Measurements from ENCODE around the gene CNIH2.
"Not testable (repeated sequence)": the region's sequence is repeated elsewhere in the genome, so short reads cannot be mapped to it uniquely, and the experiment has no call there.

CNIH2 gene

DNA sequence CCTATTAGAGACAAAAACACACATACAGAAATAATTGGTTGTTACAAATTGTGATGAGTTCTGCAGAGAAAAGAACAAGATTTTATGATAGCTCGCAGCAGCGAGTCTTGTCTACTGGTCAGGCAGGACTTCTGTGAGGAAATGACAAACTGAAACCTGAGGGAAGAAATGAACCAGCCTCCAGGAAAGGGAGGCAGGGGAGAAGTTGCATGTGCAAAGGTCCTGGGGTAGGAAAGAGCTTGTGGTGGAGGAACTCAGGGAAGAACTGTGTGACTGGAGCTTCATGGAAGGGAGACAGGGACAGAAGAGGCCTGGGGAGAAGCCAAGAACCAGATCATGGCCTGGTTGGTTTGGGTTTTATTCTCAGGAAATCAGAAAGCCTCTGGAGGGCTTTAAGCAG, 18.8 kb upstream of the CNIH2 start:
- DNase-seq (ENCODE audit: low read depth): no peak

DNA sequence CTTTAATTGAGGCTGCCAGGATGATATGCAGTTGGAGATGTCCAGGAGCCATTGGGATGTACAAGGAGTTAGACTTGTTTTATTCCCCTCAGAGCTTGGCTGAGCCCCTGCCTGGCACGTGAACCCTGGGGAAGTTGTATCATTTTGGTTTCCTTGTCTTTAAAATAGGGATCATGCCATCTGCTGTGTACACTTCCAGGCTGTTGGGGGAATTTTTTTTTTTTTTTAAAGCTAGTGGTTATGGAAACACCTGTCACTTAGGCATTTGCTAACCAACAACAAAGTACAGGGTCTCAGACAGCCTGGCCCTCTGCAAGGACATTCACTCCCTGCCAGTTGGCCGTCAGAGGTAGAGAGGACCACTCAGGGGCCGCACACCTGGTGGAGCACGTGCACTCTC, 18.0 kb upstream of the CNIH2 start:
- no peak for DNase-seq (ENCODE audit: low read depth)

DNA sequence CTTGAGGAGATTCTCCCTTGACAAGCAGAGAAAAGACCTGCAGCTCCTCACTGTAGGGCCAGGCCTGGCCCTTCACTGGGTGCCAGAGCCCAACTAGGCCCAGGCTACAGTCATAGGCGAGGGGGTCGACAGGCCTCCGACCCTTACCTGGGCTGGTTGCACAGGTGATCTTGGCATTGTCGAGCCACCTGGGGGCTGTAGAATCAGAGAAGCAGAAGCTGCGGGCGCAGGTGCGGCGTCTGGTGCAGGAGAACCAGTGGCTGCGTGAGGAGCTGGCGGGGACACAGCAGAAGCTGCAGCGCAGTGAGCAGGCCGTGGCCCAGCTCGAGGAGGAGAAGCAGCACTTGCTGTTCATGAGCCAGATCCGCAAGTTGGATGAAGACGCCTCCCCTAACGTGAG, 16.4 kb upstream of the CNIH2 start:
- no peak for DNase-seq (ENCODE audit: low read depth)

DNA sequence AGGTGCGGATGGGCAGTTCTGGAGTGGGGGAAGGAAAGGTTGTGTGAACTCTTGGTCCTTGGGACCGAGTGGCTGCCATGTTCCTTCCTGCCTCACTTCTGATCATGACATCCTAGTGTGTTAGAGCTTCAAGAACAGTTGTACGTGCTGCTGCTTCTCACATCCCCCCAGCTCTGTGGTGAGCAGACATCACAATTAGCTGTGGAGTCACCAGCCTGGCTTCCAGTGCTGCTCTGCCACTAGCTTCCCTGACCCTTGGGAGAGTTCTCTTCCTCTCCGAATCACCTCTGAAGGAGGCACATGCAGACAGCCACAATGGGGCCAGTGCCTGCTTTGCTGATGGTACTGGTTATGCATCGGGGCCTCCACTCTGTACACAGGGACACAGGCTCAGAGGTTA, 15.8 kb upstream of the CNIH2 start:
- no peak for DNase-seq (ENCODE audit: low read depth)

DNA sequence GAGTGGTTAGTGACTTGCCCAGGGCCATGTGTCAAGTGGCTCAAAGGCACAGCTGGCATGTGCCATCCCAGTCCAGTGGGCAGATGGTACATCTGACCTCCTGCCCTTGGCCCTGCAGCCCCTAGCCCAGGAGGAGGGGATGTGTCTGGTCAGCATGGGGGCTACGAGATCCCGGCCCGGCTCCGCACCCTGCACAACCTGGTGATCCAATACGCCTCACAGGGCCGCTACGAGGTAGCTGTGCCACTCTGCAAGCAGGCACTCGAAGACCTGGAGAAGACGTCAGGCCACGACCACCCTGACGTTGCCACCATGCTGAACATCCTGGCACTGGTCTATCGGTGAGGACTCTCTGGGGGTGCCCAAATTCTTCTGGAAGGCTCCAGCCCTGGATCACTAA, 15.3 kb upstream of the CNIH2 start:
- no peak for DNase-seq (ENCODE audit: low read depth)

DNA sequence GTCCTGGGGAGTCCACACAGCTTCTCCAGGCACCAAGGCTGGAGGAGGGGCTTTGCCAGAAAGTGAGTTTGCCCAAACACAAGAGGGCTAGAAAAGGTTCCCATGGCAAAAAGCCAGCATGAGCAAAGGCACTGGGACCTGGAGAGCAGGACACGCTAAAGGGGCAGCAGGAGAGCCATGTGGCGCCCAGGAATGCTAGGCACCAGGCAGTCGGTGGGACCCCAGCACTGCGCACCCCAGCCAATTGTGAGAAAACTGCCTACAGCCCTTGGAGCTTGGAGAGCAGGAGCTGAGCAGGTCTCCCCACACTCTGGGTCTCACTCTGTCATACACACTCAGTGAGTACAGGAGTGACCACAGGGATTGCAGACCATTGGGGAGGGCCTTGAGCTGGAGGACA, 14.7 kb upstream of the CNIH2 start:
- DNase-seq (ENCODE audit: low read depth): no peak

DNA sequence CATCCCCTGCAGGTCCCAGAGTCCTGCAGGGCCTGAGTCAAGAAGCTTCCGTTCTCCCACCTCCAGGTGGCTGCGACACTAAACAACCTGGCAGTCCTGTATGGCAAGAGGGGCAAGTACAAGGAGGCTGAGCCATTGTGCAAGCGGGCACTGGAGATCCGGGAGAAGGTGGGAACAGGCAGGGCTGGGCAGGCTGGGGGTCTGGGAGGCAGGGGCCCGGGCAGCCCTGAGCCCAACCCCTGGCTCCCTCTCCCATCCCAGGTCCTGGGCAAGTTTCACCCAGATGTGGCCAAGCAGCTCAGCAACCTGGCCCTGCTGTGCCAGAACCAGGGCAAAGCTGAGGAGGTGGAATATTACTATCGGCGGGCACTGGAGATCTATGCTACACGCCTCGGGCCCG, 14.2 kb upstream of the CNIH2 start:
- DNase-seq (ENCODE audit: low read depth): no peak

DNA sequence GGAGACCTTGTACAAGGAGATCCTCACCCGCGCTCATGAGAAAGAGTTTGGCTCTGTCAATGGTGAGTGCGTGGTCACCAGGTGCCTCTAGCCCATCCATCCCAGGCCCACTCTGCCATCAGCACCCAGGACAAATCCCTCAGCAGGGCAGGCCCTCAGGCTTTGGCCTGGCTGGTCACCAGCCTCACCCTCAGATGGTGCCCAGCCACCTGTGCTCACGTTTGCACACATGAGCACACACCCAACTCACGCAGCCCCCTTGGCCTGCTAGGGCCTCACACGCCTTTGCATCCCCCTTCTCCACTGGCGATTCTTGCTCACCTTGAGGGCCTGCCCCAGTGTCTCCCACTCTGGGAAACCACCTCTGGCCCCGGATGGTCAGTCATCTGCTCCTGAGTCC, 13.6 kb upstream of the CNIH2 start:
- DNase-seq (ENCODE audit: low read depth): no peak

DNA sequence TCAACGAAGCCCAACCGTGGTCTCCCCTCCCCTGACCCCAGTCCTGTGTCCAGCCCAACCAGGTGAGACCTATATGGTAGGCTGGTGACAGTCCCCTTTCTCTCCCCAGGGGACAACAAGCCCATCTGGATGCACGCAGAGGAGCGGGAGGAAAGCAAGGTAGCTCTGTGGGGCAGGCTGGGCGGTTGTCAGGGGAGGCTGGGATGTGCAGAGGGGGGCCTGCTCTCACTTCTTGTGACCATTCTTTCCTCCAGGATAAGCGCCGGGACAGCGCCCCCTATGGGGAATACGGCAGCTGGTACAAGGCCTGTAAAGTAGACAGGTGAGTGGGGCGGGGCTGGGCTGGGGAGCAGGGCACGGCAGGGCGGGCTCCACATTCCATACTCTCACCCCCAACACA, 13.1 kb upstream of the CNIH2 start:
- DNase-seq (ENCODE audit: low read depth): no peak

DNA sequence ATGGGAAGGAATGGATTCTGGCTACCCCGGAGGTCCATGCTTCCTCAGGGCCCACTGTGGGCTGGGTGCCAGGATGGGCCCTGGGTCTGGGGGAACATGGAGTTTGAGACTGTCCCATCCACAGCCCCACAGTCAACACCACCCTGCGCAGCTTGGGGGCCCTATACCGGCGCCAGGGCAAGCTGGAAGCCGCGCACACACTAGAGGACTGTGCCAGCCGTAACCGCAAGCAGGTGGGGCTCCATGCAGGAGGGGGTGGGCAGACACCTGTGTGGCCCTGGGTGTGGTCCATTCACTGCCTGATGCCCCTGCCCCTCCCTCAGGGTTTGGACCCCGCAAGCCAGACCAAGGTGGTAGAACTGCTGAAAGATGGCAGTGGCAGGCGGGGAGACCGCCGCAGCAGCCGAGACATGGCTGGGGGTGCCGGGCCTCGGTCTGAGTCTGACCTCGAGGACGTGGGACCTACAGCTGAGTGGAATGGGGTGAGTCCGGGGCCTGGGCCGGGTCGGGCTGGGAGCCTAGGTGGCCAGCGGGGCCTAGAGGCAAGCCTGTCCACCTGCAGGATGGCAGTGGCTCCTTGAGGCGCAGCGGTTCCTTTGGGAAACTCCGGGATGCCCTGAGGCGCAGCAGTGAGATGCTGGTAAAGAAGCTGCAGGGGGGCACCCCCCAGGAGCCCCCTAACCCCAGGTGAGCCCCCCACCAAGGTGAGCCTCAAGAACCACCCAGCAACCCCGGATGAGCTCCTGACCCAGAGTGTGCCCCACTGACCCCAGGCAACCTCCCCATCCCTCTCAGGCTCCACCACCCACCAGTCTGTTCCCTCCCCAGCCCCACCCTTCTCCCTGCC, 12.2 kb upstream of the CNIH2 start:
- no peak for DNase-seq (ENCODE audit: low read depth)

DNA sequence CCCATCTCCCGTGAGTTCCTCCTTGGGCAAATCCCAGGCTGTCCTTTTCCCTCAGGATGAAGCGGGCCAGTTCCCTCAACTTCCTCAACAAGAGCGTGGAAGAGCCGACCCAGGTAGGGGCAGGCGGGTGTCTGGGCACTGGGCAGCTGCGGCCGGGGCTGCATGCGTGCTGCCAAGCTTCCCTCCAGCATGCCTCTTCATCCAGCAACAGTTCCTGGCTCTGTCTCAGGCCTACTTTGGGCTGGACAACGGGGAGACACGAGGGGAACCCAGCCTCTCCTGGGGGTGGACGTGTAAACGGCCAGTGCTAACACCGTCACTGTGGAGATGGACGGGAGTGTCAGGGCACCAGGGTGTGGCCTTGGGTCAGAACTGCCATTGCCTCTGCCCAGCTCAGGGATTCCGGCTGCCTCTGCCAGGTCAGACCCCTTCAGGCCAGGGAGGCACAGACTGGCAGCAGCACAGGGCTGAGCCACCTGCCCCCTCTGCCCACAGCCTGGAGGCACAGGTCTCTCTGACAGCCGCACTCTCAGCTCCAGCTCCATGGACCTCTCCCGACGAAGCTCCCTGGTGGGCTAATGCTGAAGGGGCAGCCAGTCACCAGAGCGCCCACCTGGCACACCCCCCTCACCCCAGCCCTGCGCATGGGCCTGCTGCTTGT, 11.5 kb upstream of the CNIH2 start:
- no peak for DNase-seq (ENCODE audit: low read depth)

DNA sequence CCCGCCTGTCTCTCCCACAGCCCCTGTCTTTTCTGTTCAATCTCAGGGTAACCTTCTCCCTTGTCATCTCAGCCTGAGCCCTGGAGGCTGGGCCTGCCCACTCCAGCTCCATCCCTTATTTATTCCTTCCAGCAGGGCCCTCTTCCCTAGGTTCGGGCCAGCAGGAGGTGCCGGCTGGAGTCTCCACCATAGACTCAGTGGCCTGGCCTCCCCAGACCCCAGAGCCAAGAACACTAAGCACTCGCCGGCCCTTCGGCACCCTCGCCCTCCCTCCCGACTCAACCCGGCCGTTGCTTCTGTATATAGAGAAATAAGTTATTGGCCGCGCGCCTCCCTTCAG, 11.0 kb upstream of the CNIH2 start:
- DNase-seq (ENCODE audit: low read depth): no peak

DNA sequence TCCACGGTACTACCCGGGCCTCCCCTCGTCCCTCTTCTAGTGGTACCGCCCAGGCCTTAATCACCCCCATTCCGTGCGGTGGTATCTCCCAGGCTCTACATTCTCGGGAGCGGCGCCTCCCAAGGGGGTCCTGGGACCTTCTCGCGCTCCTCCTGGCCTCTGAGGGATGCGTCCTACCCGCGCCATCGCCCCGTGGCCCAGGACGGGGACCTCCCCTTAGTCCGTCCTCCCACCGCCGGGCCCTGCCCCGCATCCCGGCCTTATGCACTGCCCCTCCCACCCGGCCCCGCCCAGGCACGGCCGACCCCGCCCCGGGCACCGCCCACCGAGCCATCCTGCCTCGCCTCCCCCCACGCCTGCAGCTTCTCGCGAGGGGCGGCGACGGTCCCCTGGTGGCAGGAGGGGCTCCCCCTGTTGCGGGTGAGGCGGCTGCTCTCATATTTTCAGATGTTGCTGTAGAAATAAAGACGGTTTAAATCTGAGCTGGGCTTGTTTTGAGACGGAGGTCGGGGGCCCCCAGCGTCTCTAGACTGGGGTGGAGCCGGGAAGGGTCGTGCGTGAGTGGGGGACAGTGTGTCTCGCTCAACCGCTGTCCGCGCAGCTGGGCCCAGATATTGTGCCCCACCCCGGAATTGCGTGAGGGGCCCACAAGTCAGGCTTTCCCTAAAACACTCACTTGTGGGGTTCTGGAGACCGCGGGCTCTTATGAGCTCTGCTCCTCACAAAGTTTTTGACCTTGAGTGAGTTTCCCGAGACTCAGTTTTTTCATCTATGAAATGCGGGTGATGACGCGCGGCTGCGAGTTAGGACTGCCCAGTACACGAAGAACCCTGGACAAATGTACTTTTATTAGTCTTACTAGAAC, 10.4 kb upstream of the CNIH2 start:
- peak; percentile 47 for DNase-seq (ENCODE audit: low read depth)

DNA sequence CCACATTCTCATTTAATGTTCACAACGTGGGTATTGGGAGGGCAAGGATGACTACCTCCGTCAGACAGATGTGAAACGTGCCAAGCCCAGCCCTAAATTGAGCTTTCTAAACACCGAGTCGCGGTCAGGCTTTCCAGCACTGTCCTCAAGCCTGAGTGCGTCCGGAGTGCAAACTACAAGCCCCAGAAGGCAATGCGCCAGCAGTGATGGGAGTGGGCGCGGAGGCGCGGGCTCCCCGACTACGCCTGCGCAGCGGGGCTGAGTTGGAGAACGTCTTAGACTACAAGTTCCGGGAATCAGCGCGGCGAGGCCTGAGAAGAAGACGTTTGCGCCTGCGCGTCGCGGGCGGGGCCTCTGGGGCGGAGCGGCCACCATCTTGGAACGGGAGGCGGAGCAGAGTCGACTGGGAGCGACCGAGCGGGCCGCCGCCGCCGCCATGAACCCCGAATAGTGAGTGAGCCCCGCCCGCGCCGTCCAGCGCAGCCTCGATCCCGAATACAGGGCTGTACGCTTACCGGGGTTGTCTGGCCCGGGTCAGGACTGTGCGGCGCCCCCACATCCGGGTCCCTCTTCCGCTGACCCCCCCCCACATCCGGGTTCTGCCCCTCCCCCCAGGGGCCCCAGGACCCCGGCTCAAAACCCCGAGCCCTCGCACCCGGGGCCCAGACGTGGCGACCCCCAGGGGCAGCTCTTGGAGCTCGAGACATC, 9.6 kb upstream of the CNIH2 start, which contains the start of gene RAB1B:
TSS of gene RAB1B (plus strand) at position 396 of the 708 bp plus-strand sequence. CDS start at position 437, 41 bp downstream.
- DNase-seq (ENCODE audit: low read depth): peak; percentile 99

DNA sequence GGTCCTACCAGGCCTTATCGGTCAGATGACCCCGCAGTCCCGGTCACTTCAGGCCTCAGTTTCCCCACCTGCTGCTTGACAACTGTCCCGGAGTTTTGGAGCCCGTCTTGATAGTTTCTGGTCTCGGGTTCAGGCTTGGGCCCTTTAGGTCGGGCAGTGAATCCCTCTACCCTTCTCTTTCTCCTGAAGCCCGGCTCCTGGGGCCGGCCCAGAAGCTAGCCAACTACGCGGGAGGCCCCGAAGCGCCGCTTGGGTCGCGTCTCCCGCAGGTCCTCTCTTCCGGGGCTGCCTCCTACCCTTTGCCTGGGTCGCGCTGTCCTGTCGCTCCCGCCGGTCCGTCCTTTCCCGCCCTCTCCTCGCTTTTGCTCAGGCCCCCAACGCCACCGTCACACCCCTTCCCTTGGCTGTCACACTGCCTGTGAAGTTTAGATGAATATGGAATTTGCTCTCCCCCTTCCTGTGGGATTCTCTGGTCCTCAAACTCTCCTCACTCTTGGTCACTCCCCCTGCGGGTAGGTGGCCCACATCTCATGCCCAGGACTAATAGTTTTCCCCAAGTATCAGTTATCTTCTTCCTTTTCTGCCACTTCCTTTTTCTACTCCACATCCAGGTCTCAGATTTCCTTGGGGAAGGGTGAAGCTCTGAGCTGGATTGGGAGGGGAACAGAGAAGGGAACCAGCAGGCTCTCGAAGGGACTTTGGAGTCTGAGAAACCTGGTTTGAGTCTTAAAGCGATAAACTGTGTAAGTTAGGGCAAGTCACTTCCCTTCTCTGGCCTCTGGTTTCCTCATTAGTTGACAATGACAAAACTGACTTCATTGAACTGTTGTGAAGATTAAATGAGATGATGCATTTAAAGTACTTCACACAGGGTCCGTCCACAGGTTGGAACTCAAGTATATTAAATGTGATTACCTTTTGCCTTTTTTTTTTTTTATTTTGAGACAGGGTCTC, 8.7 kb upstream of the CNIH2 start:
- peak; percentile 51 for DNase-seq (ENCODE audit: low read depth)

DNA sequence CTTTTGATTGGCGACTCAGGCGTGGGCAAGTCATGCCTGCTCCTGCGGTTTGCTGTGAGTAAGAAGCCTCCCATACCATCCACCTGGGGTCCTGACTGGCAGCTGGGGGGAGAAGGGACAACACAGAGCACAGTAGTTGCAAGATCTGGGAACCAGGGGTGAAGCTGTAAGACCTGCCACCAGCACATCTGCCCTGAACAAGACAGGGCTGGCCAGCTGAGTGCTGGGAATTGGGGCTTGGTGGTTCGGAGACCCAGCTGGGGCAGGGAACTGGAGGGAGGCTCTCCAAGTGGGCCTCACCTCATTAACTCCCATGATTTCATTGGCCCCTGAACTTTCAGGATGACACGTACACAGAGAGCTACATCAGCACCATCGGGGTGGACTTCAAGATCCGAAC, 6.2 kb upstream of the CNIH2 start:
- no peak for DNase-seq (ENCODE audit: low read depth)

DNA sequence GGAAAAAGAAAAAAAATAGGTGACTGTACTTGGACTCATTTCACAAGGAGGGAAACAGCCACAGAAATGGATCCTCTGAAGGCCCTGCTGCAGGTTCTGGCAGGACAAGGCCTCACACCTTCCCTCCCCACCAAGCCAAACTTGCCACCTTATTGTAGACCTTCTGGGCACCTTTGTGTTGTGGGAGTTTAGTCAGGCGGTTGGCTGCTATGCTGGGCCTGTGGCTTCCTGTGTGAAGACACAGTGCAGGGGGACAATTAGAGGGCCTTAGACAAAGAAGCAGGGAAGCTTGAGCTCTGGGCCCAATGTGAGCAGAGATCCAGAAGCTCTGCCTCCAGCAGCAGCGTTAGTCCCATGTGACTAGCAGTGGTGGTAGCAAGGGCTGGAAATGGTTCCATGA, 5.4 kb upstream of the CNIH2 start:
- DNase-seq (ENCODE audit: low read depth): no peak

DNA sequence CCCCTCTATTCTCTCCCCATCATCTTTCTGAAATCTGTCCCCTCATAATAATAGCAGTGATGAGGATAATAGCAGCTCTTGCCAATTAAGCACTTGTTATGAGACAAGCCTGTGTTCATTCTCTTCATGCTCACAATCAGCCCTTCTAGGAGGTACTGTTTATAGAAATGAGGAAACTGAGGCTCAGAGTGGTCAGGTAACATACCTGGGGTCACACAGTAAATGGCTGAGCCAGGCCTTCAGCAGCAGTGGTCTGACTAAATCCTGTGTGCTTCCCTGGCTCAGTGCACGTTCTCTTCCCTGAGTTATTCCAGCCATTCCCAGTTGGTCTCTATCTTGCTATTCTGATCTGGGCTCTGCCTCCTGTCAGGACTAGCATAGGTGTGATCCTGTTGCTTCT, 3.8 kb upstream of the CNIH2 start:
- no peak for DNase-seq (ENCODE audit: low read depth)

DNA sequence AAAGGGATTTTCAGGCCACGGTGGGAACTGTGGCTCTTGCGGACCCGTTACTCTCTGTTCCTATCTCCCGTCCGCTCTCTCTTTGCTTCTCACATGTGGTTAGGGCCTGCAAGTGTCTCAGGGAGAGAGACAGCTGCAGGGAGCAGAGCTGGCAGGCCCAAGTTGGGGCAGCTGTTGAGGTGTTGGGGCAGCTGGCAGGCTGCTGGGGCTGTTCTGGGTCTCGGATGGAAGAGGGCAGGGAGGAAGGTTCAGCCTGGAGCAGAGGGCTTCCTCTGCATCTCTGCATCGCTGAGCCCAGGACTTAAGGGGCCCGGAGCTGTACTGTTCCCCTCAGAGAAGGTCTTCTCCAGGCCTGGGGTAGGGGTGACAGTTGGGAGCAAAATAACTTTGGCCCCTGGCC, 2.6 kb upstream of the CNIH2 start:
- no peak for DNase-seq (ENCODE audit: low read depth)

DNA sequence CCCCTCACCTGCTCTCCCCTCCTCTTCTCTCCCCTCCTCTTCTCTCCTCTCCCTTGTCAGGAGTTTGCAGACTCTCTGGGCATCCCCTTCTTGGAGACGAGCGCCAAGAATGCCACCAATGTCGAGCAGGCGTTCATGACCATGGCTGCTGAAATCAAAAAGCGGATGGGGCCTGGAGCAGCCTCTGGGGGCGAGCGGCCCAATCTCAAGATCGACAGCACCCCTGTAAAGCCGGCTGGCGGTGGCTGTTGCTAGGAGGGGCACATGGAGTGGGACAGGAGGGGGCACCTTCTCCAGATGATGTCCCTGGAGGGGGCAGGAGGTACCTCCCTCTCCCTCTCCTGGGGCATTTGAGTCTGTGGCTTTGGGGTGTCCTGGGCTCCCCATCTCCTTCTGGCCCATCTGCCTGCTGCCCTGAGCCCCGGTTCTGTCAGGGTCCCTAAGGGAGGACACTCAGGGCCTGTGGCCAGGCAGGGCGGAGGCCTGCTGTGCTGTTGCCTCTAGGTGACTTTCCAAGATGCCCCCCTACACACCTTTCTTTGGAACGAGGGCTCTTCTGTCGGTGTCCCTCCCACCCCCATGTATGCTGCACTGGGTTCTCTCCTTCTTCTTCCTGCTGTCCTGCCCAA, 1.9 kb upstream of the CNIH2 start:
- no peak for DNase-seq (ENCODE audit: low read depth)

DNA sequence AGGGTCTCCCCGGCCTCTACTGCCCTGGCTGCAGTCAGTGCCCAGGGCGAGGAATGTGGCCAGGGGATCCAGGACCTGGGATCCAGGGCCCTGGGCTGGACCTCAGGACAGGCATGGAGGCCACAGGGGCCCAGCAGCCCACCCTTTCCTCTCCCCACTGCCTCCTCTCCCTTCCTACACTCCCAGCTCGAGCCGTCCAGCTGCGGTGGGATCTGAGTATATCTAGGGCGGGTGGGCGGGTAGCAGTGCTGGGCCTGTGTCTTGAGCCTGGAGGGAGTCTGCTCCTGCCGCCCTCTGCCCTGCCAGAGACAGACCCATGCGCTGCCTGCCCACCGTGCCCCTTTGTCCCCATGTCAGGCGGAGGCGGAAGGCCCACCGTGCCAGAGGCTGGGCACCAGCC, 1.4 kb upstream of the CNIH2 start:
- not testable (repeated sequence) for DNase-seq (ENCODE audit: low read depth)

All from HS-27A (cell line).